HCT116 (cell line): ENCODE results near the gene HUNK. TPM values are rescaled to one million over a fixed set of nuclear protein-coding genes. Genes with fewer than 3 reads are reported as not detected.

ENCODE experiments used
- ATAC-seq: fragments of 200-7000 bp; cut with Tn5 transposase; 2 replicates; pipeline ENCODE4 v1.9.1; 2020; ENCODE audit warnings: mild to moderate bottlenecking, moderate library complexity
- BruUV-seq: library from RNA; stranded (reverse); fragments of 400-500 nt; replicated peaks from 2 replicates; lab custom pipeline; 2021; lab: Mats Ljungman, UMichigan
- CTCF ChIA-PET: fragments of 300-600 bp; sonication (Branson Sonifier 250); formaldehyde crosslinking; loops from one replicate; lab custom pipeline; 2021; ENCODE audit warnings: antibody characterized with exemption; lab: Charles Lee
- POLR2A ChIA-PET: fragments of 300-600, 350-600 bp; sonication (Branson Sonifier 250); formaldehyde crosslinking; loops from one replicate; lab custom pipeline; 2021; ENCODE audit warnings: antibody characterized with exemption; lab: Charles Lee
- RAD21 ChIA-PET, 2 experiments: fragments of 300-600 bp; sonication (Branson Sonifier 250); formaldehyde crosslinking; loops; one replicate each; lab custom pipeline; 2023; ENCODE audit warnings: low total read pairs in 2 of 2; ENCODE audit not compliant: uncharacterized antibody in 2 of 2, unreplicated experiment in 2 of 2, low non-redundant PET in 1 of 2; lab: Charles Lee
- DNase-seq: peaks from one replicate; pipeline ENCODE4 v3.0.0-alpha.2; 2010; ENCODE audit warnings: low read depth, low spot score
- H2AFZ ChIP-seq: fragments of 200-600 bp; shearing (Covaris generic), sonication (generic); 2 replicates; pipeline ENCODE4 v1.6.1; 2017; ENCODE audit warnings: low read depth, mixed run types, mixed read lengths, antibody characterized with exemption, low read length; ENCODE audit not compliant: poor library complexity, severe bottlenecking
- H3K27ac ChIP-seq: 2 replicates; pipeline ENCODE4 v1.5.1; 2012; ENCODE audit warnings: low read depth, low read length
- H3K27me3 ChIP-seq: fragments of 200-600 bp; sonication (generic); 2 replicates; pipeline ENCODE4 v1.6.1; 2016; ENCODE audit warnings: mixed run types, low read length, mixed read lengths; ENCODE audit not compliant: insufficient read depth
- H3K36me3 ChIP-seq, 2 experiments: fragments of 200-500 bp in 1 of 2; fragments of 200-600 bp in 1 of 2; sonication (Bioruptor generic) in 1 of 2; sonication (generic) in 1 of 2; 2 replicates each; pipeline versions ENCODE4 v1.5.1 to v1.6.1; 2014 to 2016; ENCODE audit warnings: low read length in 2 of 2, inconsistent platforms in 1 of 2, mixed read lengths in 1 of 2, mixed run types in 1 of 2; ENCODE audit not compliant: insufficient read depth in 2 of 2, control insufficient read depth in 1 of 2
- H3K4me1 ChIP-seq, 2 experiments: fragments of 200-600 bp in 1 of 2; sonication (generic) in 1 of 2; 2 replicates each; pipeline versions ENCODE4 v1.5.1 to v1.6.1; 2012 to 2017; ENCODE audit warnings: low read length in 2 of 2, inconsistent platforms in 1 of 2, mild to moderate bottlenecking in 1 of 2, mixed read lengths in 1 of 2, mixed run types in 1 of 2, moderate library complexity in 1 of 2; ENCODE audit not compliant: insufficient read depth in 2 of 2, control insufficient read depth in 1 of 2
- H3K4me2 ChIP-seq: fragments of 200-600 bp; sonication (generic); 2 replicates; pipeline ENCODE4 v1.6.1; 2017; ENCODE audit warnings: mixed run types, low read length, mixed read lengths
- H3K4me3 ChIP-seq, 2 experiments: fragments of 200-600 bp in 1 of 2; sonication (generic) in 1 of 2; replicated peaks in 1 of 2; 2 replicates each; pipeline ENCODE4 v1.5.1; 2011 to 2016; ENCODE audit warnings: low read length in 2 of 2, control low read depth in 1 of 2, low read depth in 1 of 2, mild to moderate bottlenecking in 1 of 2, mixed read lengths in 1 of 2, mixed run types in 1 of 2
- H3K79me2 ChIP-seq: fragments of 200-600 bp; sonication (generic); 2 replicates; pipeline ENCODE4 v1.6.1; 2017; ENCODE audit warnings: mild to moderate bottlenecking, mixed run types, low read length, moderate library complexity, mixed read lengths; ENCODE audit not compliant: insufficient read depth
- H3K9ac ChIP-seq: fragments of 200-600 bp; sonication (generic); 2 replicates; pipeline ENCODE4 v1.6.1; 2016; ENCODE audit warnings: low read length, mixed read lengths
- H3K9me2 ChIP-seq: fragments of 200-600 bp; sonication (generic), shearing (Covaris generic); 2 replicates; pipeline ENCODE4 v1.6.1; 2017; ENCODE audit warnings: mixed run types, mild to moderate bottlenecking, moderate library complexity; ENCODE audit not compliant: insufficient read depth
- H3K9me3 ChIP-seq, 2 experiments: fragments of 200-500 bp in 1 of 2; fragments of 200-600 bp in 1 of 2; sonication (Bioruptor generic) in 1 of 2; sonication (generic) in 1 of 2; 2 replicates each; pipeline ENCODE4 v1.6.1; 2014 to 2017; ENCODE audit warnings: low read length in 2 of 2, mixed read lengths in 2 of 2, inconsistent platforms in 1 of 2, low read depth in 1 of 2, mild to moderate bottlenecking in 1 of 2, mixed run types in 1 of 2, moderate library complexity in 1 of 2; ENCODE audit not compliant: control insufficient read depth in 1 of 2, insufficient read depth in 1 of 2
- H4K20me1 ChIP-seq: fragments of 200-600 bp; sonication (generic), shearing (Covaris generic); 2 replicates; pipeline ENCODE4 v1.6.1; 2017; ENCODE audit warnings: mixed run types, mild to moderate bottlenecking, moderate library complexity; ENCODE audit not compliant: insufficient read depth
- EGR1 ChIP-seq: IDR thresholded peaks from 2 replicates; pipeline ENCODE4 v1.6.1; 2012; ENCODE audit warnings: low read depth
- ELF1 ChIP-seq: IDR thresholded peaks from 2 replicates; pipeline ENCODE4 v1.6.1; 2012; ENCODE audit warnings: low read depth, borderline replicate concordance
- JUND ChIP-seq: IDR thresholded peaks from 2 replicates; pipeline ENCODE4 v1.6.1; 2012
- POLR2AphosphoS5 ChIP-seq: IDR thresholded peaks from 2 replicates; pipeline ENCODE4 v1.6.1; 2011; ENCODE audit warnings: mild to moderate bottlenecking, low read depth, low read length, moderate library complexity
- RAD21 ChIP-seq: IDR thresholded peaks from 2 replicates; pipeline ENCODE4 v1.6.1; 2012; ENCODE audit warnings: low read depth, mild to moderate bottlenecking
- SIN3A ChIP-seq: IDR thresholded peaks from 2 replicates; pipeline ENCODE4 v1.6.1; 2012; ENCODE audit warnings: low read depth
- SP1 ChIP-seq: IDR thresholded peaks from 2 replicates; pipeline ENCODE4 v1.6.1; 2012; ENCODE audit warnings: low read depth
- SRF ChIP-seq: IDR thresholded peaks from 2 replicates; pipeline ENCODE4 v1.6.1; 2012; ENCODE audit warnings: low read depth
- TCF7L2 ChIP-seq: IDR thresholded peaks from 2 replicates; pipeline ENCODE4 v1.7.0; 2011; ENCODE audit warnings: borderline replicate concordance, inconsistent platforms; ENCODE audit not compliant: insufficient read depth, insufficient read length; ENCODE audit errors: extremely low read depth
- ZFX ChIP-seq: fragments of 450-650 bp; IDR thresholded peaks from 2 replicates; pipeline ENCODE4 v1.6.1; 2017
- intact Hi-C: fragments of 100-400 bp; cut with micrococcal nuclease; formaldehyde crosslinking; loops from 2 replicates; pipeline ENCODE4 v1.10.0; 2022
- total RNA-seq: library from RNA; stranded (reverse); gene quantifications from one replicate; pipeline ENCODE4 v1.2.1, GENCODE V29; 2021; ENCODE audit not compliant: unreplicated experiment
- TF ChIP-seq, protein P1 (sequence below): IDR thresholded peaks from 2 replicates; pipeline ENCODE4 v1.6.1; 2011; ENCODE audit warnings: mild to moderate bottlenecking, low read length, moderate library complexity; ENCODE audit not compliant: insufficient replicate concordance; ENCODE audit errors: extremely low read depth
- TF ChIP-seq, protein P2 (sequence below): IDR thresholded peaks from 2 replicates; pipeline ENCODE4 v1.6.1; 2012
- TF ChIP-seq, protein P3 (sequence below): IDR thresholded peaks from 2 replicates; pipeline ENCODE4 v1.6.1; 2012; ENCODE audit warnings: low read depth
- TF ChIP-seq, protein P4 (sequence below), 3 experiments: fragments of 200-600 bp in 1 of 3; sonication (generic) in 1 of 3; IDR thresholded peaks in 2 of 3; conservative IDR thresholded peaks in 1 of 3; 2 replicates each; pipeline ENCODE4 v1.5.1; 2012 to 2017; ENCODE audit warnings: low read depth in 2 of 3, low read length in 2 of 3, antibody characterized with exemption in 1 of 3, borderline replicate concordance in 1 of 3, control low read depth in 1 of 3, mild to moderate bottlenecking in 1 of 3, mixed read lengths in 1 of 3, mixed run types in 1 of 3, moderate library complexity in 1 of 3; ENCODE audit not compliant: insufficient read depth in 1 of 3

HUNK gene
- total RNA-seq, 1 experiment from 2014 or later, result not detected

DNA sequence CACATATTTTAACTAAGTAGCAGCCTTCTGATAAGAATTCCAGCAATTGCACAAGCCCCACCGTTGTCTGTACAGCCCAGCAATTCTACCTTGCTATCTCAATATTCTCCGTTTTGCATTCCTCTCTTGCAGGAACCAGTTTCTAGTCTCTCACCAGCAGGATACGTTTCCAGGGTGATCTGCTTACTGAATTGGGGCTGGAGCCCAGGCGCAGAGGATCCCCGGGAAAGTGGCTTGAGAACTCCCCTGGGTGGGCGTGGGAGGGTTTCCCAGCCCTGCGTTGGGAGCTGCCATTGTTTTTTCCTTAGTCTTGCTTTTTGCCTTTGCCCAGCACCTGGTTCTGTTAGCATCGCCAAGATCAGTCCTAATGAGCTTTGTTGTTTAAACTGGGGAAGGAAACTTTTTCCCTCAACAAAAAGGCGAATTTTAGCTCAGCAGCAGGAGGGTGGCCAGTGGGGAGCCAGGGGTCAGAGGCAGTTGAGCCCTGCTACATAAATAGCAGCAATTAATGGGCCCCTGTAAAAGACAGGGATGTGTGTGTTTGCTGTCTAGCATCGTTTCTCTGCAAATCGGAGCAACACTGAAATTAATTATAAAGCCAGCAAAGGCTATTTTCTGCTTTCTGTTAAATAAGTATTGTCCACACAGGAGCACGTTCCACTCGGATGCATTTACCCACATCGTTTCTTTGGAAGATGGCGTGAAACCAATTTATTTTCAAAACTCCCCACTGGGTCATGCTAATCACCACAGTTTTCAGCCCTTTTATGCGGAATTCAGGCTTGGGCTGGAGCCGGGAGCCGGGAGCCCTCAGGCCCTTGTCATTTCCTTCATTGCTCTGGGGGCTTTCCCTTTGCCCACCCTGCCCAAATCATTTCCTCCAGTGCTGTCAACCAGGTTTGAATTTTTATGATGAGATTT, 36.6 kb downstream of the HUNK start:
- Histone ChIP-seq H3K9me2 (no peaks in the 10 kb centered on the region), H4K20me1 (no peaks in the 10 kb centered on the region), H3K4me1 (no peaks in the 10 kb centered on the region), H3K79me2 (no peaks in the 10 kb centered on the region), H3K27ac (no peak overlapping the region), H3K36me3 (no peaks in the 10 kb centered on the region), H2AFZ (no peak overlapping the region), H3K4me3 (no peak overlapping the region), H3K9ac (no peak overlapping the region), H3K4me2 (no peak overlapping the region), H3K27me3 (0 out of 2 replicates have a peak, but pooled peaks cover 15% of the 10 kb centered on the region), H3K9me3 (no peaks in the 10 kb centered on the region)
- POLR2A ChIA-PET, result no interaction called here
- DNase-seq (no peak), ATAC-seq (no peak)
- no TSS peak for BruUV-seq
- no peak for TF ChIP-seq SRF
- no peak for TF ChIP-seq ELF1
- no peak for TF ChIP-seq SP1
- TF ChIP-seq POLR2AphosphoS5, result no peak
- no peak for TF ChIP-seq SIN3A
- TF ChIP-seq, protein P1, sequence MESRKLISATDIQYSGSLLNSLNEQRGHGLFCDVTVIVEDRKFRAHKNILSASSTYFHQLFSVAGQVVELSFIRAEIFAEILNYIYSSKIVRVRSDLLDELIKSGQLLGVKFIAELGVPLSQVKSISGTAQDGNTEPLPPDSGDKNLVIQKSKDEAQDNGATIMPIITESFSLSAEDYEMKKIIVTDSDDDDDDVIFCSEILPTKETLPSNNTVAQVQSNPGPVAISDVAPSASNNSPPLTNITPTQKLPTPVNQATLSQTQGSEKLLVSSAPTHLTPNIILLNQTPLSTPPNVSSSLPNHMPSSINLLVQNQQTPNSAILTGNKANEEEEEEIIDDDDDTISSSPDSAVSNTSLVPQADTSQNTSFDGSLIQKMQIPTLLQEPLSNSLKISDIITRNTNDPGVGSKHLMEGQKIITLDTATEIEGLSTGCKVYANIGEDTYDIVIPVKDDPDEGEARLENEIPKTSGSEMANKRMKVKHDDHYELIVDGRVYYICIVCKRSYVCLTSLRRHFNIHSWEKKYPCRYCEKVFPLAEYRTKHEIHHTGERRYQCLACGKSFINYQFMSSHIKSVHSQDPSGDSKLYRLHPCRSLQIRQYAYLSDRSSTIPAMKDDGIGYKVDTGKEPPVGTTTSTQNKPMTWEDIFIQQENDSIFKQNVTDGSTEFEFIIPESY, result no peak
- TF ChIP-seq JUND, result no peak
- no peak for TF ChIP-seq TCF7L2
- TF ChIP-seq, protein P2, sequence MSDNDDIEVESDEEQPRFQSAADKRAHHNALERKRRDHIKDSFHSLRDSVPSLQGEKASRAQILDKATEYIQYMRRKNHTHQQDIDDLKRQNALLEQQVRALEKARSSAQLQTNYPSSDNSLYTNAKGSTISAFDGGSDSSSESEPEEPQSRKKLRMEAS, result no peak
- TF ChIP-seq, protein P3, sequence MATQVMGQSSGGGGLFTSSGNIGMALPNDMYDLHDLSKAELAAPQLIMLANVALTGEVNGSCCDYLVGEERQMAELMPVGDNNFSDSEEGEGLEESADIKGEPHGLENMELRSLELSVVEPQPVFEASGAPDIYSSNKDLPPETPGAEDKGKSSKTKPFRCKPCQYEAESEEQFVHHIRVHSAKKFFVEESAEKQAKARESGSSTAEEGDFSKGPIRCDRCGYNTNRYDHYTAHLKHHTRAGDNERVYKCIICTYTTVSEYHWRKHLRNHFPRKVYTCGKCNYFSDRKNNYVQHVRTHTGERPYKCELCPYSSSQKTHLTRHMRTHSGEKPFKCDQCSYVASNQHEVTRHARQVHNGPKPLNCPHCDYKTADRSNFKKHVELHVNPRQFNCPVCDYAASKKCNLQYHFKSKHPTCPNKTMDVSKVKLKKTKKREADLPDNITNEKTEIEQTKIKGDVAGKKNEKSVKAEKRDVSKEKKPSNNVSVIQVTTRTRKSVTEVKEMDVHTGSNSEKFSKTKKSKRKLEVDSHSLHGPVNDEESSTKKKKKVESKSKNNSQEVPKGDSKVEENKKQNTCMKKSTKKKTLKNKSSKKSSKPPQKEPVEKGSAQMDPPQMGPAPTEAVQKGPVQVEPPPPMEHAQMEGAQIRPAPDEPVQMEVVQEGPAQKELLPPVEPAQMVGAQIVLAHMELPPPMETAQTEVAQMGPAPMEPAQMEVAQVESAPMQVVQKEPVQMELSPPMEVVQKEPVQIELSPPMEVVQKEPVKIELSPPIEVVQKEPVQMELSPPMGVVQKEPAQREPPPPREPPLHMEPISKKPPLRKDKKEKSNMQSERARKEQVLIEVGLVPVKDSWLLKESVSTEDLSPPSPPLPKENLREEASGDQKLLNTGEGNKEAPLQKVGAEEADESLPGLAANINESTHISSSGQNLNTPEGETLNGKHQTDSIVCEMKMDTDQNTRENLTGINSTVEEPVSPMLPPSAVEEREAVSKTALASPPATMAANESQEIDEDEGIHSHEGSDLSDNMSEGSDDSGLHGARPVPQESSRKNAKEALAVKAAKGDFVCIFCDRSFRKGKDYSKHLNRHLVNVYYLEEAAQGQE, result no peak
- TF ChIP-seq, protein P4, sequence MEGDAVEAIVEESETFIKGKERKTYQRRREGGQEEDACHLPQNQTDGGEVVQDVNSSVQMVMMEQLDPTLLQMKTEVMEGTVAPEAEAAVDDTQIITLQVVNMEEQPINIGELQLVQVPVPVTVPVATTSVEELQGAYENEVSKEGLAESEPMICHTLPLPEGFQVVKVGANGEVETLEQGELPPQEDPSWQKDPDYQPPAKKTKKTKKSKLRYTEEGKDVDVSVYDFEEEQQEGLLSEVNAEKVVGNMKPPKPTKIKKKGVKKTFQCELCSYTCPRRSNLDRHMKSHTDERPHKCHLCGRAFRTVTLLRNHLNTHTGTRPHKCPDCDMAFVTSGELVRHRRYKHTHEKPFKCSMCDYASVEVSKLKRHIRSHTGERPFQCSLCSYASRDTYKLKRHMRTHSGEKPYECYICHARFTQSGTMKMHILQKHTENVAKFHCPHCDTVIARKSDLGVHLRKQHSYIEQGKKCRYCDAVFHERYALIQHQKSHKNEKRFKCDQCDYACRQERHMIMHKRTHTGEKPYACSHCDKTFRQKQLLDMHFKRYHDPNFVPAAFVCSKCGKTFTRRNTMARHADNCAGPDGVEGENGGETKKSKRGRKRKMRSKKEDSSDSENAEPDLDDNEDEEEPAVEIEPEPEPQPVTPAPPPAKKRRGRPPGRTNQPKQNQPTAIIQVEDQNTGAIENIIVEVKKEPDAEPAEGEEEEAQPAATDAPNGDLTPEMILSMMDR (IDR thresholded peaks at IDR 0.05 in 2 of 3, conservative IDR thresholded peaks at IDR 0.05 in 1 of 3; ENCODE audit: borderline replicate concordance in 1 of 3, insufficient read depth in 1 of 3, low read depth in 2 of 3, low read length in 2 of 3), result no peak
- no peak for TF ChIP-seq ZFX
- no peak for TF ChIP-seq RAD21
- TF ChIP-seq EGR1, result no peak
- RAD21 ChIA-PET, result no interaction called here
- intact Hi-C loops, result no loop called here
- CTCF ChIA-PET, result no interaction called here
